Measurements from ENCODE around the gene C3.
A peak's percentile ranks its signal among the peaks of the same experiment; 100 is the strongest.
"Not testable (repeated sequence)": the region's sequence is repeated elsewhere in the genome, so short reads cannot be mapped to it uniquely, and the experiment has no call there.

C3 gene

DNA sequence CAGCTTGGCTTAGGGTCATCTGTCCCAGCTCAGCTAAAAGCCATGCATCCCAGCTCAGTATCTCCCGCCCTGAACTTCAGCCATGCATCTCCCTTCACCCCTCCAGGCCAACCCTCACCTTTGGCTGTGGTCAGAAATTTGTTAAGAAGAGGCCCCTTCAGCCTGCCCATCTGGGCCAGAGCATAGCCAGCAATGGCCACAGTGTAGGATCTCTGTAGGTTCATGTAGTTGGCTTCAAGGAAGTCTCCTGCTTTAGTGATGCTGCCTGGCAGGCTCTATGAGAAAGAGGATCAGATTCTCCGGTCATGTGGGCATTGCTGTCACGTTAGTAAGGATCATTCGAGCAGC is 33.8 kb downstream of the C3 start:
- DNase-seq = no peak

DNA sequence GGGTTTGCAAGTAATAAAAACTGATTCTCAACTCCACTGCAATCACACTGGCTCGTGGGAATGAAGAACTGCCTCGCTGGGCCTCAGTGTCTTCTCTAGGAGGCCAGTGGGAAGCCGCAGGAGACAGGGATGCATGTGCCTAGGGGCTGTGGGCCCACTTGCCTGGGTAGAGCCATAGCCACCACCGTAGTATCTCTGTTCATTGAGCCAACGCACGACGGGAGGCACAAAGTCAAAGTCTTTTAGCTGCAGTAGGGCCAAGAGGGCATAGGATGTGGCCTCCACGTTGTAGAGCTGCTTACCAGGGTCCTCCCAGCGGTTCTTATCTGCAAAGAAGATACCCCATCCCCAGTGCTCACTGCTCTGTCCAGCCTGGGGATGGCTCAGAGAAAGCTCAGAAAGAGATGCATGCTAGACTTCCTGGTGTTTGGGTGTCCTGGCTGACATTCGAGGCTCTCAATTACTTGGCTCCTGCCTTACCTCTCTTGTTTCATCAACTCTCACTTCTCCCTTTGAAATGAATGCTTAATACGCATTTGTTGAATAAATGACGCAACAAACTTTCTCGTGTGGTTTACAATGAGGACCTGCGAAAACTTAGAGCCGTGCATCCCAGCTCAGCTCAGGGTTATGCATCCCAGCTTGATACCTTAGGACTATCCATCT is 34.4 kb downstream of the C3 start:
- DNase-seq = no peak

DNA sequence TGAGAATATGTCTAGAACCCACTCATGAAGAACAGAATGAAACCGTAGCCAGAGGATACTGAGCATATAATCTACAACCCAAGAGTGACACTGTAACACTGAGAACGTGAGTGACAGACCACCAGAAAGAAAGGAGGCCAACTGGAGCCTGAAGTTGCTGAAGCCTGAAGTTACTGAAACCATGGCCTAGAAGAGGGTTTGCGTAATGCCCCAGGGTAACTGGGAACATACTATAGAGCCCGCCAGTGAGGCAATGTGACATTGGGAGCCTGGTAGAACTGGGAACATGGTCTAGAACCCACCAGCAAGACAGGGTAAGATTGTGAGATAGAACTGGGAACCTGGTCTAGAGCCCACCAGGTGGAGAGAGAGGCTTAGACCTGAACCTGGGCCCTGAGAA is 35.0 kb downstream of the C3 start:
- no peak for DNase-seq

DNA sequence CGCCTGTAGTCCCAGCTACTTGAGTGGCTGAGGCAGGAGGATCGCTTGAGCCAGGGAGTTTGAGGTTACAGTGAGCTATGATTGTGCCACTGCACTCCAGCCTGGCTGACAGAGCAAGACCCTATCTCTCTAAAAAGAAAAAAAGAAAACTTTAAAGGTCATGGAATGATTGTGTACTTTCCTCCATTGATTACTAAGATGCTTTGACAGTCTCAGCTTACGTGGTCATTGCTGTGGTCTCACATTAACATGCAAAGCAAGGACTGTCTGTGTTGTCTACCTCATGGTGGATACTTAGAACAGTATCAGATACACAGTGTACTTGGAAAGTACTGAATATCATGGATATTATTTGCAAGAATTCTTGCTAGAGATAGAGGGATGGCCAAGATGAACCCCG is 36.5 kb downstream of the C3 start:
- no peak for DNase-seq

DNA sequence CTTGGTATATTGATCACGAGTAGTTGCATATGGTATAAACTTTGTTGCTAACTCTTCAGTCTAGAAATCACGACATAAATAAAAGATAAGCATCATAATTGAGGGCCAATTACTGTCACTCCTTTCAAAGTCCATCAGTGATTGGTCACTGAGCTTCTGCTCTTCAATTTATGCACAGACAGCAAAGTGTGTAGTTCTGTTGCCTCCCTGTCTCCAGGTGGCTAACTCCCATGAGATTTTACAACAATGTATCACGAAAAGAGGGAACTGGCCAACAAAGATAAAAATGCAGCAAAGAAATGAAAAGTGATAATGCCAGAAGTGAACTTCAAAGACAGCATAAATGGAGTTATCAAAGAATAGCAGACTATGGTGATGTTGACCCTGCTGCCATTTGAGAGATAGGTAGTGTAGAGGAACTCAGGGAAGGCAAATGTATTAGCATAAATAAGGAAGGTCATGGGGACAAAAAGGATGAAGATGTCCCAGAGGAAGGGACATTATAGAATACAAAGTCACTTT is 37.8 kb downstream of the C3 start:
- no peak for DNase-seq

DNA sequence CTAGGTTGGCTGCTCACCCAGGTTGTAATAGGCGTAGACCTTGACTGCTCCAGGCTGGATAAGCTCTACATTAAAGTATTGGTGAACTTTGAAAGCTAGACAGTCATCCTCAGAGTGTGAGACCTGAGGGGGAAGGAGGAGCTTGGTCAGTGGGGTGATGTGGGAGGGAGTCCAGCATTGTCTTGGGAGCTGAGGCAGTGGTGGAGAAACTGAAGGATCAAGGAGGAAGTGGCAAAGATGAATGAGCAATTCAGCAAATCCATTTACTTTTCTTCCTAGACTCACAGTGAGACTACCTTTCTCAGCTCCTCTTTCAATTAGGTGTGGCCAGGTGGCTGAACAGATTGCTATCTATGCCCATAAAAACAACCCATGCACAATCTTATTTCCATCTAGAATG is 40.3 kb downstream of the C3 start:
- no peak for DNase-seq

DNA sequence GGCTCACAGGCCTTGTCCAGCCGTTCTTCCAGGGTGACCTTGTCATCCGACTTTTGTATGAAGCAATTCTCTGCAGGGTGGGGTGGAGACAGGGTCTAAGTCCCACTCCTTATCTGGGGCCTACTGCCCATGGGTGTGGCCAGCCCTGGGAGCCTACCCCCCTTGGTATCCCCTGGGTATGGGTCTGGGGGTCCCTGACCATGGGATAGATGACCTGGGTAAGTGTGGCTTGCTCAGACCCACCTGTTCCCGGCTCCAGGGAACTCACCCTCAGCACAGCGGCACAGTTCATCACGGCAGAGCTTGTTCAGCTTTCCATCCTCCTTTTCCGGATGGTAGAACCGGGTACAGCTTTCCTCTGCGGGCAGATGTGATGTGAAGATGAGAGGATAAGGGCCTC is 41.3 kb downstream of the C3 start:
- DNase-seq = no peak

DNA sequence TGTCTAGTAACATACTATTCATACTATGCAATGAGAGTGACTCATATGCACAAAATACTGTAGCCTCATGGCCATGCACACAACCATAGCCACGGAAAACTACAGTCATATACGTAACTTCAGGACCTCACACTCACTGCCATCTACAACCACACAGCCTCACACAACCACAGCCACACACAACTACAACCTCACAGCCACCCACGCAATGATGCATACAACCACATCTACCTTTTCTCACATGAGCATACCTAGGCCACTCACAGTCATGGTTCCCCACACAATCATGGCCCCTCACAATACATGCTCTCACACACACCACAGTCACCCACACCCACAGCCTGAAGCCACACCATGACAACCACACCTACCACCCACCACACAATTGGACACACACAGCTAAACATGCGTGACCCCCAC is 41.8 kb downstream of the C3 start:
- DNase-seq = no peak

DNA sequence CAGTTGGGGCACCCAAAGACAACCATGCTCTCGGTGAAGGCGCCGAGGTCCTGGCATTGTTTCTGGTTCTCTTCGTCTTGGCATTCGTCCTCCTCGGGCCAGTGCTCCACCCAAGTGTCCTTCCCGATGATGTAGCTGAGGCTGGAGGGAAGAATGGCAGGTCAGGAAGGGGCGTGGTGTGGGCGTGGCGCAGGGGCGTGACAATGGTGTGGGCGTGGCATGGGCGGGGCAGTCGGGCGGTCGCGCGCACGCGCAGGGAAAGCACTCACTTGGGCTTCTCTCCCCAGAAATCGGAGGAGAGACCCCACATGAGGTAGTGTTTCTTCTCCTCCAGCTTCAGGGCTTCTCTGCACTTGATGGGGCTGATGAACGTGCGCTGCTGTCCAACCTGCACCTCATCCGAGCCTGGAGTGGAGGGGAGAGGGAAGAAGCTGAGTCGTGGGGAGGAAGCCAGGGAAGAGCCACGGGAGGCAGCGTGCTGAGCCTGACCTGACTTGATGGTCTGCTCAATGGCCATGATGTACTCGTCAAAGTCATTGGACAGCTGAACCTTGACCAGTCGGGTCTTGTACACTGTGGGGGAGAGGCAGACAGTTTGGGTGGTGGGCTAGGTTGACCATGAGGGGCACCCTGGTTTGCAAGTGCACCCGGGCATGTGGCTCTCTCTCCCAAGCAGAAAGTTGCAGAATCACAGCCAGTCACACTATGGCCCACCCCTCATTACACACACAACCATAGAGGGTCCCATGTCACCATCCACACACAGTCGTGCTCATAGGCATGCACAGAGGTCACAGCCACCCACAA is 42.4 kb downstream of the C3 start:
- no peak for DNase-seq

DNA sequence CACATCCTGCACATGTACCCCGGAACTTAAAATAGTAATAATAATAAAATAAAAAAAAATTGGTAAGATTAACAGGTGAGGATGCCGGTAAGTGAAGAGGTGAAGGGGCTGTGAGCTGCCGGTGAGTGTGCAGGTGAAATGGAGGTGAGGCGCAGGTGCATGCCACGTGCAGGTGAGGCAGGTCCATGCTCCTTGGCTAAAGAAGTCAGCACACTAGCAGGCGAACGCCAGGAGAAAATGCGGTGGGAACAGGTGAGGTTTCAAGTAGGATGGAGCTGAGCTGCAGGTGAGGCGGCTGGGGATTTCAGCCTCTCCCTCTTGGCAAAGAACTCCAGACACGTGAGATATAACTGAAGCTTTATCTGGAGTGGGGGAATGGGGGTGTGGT is 43.0 kb downstream of the C3 start:
- no peak for DNase-seq

DNA sequence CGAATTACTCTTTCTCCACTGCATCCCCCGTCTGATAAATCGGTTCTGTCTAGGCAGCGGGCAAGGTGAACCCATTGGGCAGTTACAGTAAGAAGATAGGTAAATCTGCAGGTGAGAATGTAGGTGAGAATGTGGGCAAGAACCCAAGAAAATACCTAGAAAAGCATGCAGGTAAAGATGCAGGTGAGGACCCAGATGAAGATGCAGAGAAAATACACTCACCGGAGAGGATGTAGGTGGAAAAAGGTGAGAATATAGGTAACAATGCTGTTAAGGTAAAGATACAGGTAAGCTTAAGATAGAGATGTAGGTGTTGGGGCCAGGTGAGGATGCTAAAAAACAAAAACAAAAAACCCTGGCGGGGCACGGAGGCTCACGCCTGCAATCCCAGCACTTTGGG is 44.2 kb downstream of the C3 start:
- no peak for DNase-seq

DNA sequence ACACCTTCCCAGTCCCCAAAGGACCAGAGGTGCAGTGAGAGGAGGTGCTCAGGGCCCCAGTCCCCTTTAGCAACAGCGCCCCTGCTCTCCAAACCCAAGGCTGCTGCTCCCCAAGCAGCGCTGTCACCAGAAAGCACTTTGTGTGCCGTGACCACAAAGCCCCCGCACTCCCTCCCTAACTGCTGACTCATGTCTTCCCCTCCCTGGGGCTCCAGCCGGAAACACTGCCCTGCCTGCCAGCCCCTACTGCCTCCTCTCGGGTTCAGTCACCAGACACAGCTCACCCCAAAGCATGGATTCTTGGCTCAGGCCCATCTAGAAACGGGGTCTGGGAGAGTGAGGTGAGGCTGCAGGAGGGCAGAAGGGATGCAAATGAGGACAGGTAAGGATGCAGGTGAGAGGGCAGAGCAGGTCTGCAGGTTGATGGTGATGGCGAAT is 45.6 kb downstream of the C3 start:
- peak; percentile 85 for DNase-seq

DNA sequence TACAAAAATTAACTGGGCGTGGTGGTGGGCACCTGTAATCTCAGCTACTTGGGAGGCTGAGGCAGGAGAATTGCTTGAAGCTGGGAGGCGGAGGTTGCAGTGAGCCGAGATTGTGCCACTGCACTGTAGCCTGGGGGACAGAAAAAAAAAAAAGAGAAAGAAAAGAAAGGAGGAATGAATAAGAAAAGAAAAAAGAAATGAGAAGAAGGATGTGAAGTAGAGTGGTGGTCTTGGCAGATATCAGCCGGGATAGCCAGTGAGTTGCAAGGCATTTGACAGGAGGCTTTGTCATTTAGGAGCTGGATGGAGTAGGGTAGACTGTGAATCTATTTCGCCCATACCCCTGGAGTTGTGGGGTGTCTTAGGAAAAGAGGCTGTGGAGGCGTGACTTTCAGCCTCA is 46.0 kb downstream of the C3 start:
- not testable (repeated sequence) for DNase-seq

DNA sequence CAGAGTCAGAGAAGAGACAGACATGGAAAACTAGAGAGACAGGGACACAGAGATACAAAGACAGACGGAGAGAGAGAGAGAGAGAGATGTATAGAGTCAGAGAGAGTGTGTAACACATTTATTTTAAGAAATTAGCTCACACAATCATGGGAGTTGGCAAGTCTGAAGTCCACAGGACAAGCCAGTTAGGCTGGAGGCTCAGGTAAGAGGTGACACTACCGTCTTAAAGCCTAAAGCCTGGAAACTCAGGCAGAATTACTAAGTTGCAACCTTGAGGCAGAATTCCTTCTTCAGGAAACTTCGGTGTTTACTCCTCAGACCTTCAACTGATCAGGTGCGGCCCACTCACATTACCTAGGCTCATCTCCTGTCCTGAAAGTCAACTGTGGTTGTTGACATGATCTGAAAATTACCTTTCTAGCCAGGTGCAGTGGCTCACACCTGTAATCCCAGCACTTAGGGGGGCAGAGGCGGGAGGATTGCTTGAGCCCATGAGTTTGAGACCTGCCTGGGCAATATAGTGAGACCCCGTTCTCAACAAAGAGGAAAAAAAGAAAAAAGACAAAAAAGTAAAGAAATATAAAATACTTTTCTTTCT is 47.7 kb downstream of the C3 start:
- no peak for DNase-seq

DNA sequence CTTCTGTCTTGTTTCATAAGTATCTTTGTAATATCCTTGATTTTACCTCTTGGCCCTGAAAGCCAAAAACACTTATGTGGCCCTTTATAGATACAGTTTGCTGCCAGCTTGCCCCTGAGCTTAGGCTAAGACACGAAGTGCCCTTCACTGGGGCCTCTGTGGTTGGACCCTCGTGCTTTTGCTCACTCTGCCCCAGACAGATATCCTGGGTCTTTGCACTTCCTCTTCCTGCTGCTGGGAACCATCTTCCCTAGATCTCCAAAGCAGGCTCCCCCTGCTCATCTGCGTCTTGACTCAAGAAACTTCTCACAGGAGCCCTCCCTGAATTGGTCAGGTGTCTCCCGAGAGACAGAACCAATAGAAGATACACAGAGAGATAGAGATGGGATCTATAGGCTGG is 48.5 kb downstream of the C3 start:
- no peak for DNase-seq

DNA sequence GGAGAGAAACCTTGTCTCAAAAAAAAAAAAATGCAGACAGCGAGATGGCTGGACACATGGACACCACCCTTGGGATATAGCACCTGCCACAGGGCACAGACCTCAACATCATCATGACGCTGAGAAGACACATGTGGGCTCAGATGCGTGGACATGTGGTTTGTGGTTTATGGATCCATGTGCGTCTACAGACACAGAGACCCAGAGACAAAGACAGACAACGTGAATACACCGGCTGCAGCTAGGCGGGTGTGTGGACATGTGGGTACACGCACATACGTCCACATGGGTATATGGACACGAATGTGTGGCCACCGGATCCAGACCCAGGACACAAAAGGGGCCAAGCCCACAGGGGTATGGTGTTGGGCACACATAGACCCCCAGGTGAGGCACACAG is 51.8 kb downstream of the C3 start:
- no peak for DNase-seq

DNA sequence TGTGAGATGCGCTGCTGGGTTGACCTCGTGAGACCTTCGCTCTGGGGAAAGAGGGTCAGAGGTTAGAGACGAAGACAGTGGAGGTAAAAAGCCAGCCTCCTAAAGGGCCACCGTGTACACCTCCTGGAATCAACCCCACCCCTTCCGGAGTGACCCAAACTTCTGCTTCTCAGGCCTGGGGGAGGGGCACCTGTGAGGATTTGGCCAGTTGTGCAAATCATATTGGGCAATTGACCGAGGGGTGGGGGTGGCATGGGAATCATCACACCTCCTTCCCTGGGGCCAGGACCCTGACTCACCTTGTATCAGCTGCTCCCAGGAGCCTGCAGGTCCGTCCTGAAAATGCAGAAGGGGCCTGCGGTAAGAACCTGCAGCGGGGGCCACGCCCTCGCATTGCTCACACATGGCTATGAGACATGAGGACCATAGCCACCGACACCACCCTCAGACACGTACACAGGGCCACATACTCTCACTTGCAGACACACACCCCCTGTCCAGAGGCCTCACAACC is 53.3 kb downstream of the C3 start:
- DNase-seq = peak; percentile 7 to 16

DNA sequence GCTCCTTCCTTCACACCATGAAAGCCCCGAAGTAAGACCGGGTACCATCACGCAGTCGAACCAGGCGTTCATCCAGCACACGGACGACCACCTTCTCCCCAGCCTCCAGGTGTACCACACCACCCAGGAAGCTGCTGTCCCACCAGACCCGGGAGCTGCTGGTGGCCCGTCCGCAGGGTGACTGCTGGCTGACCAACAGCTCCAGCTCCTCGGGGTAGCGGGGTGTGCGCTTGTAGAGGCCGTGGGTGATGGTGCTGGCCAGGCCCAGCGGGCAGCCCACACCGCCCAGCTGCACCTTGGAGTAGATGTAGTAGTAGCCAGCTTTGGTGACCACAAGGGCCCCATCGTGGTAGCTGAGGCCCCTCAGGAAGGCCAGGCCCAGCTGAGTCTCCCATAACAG is 55.5 kb downstream of the C3 start:
- DNase-seq = no peak

DNA sequence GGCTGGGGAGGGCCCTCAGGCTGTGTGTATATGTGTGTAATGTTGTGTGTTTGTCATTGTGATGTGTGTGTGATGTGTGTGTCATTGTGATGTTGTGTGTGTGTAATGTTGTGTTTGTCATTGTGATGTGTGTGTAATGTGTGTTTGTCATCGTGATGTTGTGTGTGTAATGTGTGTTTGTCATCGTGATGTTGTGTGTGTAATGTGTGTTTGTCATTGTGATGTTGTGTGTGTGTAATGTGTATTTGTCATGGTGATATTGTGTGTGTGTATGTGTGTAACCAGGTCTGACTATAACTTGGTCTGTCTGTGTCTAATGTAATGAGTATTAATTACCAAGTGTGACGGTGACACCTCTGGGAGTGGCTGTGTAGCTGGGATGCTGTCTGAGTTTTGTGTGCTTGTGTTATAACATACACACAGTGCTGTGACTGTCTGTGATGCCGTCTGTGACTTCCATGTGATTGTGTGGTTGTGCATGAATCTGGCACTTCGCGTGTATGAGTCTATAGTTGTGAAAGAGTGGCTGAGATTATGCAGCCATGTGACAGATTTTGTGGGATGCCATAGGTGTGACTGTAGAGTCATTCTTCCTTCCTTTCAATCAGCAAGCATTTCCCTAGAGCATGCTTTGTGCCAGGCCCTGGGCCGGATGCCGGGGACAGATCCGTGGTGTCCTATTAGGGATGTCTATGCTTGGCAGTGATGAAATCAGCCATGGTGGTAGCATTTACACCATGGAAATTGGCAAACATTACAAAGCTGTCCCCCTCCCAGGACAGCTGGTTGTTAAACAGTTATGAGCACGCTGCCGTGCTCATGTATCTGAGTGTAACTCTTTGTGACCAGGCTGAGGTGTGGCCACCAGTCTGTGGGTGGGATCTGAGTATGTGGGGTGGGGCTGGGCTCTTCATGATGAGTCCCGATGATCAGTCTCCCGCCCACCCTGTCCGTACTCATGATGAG is 56.9 kb downstream of the C3 start:
- no peak for DNase-seq

DNA sequence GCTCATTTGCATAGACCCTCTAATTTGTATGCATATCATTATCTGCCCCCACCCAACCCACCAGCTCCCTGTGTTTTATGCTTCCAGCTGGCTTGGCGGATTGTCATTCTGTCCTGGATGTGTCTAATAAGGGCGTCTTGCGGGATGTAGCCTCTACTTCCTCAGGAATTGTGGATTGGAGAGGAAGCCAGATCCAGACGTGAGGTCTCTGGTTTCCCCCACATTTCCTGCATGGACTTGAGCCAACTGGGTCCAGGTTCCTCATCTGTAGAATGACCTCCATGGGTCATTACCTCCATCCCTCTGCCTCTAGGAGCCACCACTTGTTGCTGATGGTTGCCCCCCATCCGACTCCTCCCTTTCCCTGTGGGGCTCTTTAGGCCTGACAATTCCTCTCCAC is 57.7 kb downstream of the C3 start:
- no peak for DNase-seq

DNA sequence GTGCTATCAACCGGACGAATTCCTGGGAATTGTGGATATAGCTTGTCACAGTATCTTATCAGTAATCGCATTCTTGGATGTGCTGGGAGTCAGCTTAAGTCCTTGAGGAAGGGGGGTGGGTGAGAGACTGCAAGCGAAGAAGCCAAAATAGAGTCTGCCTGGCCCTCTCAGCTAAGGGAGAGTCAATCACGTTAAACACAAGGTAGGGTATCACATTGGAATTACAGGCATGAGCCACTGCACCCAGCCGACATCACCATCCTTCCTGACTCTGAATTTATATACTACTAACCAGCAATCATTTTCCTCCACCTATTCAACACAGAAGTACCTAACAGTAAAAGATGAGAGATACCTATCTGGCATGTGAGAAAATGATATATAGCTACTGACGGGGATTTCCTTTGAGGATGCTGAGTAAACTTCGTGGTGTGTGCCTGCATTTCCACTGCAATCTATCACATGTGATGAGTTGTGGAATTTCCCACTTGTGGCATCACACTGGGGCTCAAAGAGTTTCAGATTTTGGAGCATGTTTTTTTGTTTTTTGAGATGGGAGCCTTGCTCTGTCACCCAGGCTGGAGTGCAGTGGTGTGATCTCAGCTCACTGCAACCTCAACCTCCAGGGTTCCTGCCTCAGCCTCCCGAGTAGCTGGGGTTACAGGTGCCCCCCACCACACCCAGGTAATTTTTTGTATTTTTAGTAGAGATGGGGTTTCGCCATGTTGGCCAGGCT is 58.8 kb downstream of the C3 start:
- DNase-seq = not testable (repeated sequence)

DNA sequence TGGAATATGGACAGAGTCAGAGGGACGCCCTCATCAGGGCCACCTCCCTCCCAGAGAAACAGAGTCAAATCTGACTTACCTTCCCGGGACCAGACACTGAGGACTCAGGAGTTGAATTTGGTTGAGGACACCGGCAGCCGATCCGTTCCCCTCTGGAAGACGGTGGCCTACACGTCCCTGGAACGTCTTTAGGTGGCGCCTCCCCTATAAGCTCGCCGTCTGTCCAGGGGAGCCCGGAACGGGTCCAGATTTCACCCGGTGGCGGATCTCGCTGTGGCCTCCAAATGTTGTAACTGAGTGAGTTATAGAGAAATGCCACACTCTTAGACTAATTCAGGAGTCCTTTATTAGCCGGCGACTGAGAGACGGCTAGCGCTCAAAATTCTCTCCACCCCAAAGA is 59.5 kb downstream of the C3 start:
- no peak for DNase-seq
